ENCODE data around the gene SLC25A21.

Gene SLC25A21

DNA sequence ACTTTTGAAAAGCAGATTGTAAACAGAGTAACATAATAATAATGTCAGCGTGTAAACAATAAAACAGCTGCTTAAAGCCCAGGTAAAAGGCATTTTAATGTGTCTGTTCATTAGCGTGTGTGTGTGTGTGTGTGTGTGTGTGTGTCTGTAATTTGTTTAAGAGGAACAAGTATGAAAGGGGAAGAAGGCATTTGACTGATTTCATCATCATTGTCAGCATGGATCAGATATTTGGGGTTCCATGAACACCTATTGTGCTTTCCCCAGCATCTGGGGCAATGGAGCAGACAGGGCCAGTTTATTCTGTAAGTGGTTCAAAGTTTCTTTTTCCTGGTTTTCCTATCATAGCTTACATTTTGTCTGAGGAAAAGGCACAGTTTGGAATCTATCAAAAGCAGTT lies 28.9 kb downstream of the SLC25A21 start:
- no peak for DNase-seq (ENCODE audit: low spot score)

DNA sequence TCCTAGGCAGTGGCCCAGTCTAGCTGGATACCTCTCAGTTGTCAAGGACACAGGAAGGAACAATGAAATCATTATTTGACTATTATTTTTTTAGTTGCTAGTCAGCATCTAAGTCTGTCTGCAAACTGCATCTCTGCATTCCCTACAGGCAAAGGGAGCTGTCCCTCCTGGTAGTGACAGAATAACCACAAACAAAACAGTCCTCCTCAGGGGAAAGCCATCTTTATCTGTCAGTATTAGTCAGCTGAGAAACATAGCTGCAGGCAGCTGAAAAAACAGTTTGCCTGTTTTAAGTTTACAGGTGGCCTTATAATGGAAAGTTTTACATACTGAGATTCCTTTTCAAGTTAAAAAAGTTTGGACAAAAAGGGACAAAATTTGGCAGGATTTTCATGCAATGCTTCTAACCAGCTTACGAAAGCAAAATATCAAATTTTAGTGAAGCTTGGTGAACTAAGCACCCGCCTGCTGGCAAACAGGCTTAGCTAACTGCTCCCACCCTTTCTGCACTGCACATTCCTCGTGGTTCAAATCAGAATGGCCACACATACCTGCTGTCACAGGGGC lies 29.5 kb downstream of the SLC25A21 start:
- no peak for DNase-seq (ENCODE audit: low spot score)

DNA sequence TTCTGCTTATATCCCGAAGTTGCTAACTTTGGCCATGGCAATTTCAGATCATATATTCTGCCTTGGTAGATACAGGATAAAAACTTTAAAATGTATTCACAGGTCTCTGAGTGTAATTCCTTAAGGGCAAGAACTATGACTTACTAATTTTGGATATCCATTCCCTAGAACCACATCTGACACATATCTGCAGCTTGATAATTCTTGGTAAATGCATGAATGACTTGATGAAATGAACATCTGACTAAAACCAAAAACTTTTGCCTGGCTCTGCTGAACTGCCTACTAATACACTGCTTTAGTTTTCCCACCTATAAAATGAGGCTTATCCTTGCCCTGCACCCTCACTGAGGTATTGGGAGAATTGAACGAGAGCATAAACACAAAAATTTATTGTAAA lies 32.2 kb downstream of the SLC25A21 start:
- DNase-seq (ENCODE audit: low spot score) = no peak

GRCh38 chr14:37139710-37140109 lies 32.7 kb downstream of the SLC25A21 start:
- no peak for DNase-seq (ENCODE audit: low spot score)

DNA sequence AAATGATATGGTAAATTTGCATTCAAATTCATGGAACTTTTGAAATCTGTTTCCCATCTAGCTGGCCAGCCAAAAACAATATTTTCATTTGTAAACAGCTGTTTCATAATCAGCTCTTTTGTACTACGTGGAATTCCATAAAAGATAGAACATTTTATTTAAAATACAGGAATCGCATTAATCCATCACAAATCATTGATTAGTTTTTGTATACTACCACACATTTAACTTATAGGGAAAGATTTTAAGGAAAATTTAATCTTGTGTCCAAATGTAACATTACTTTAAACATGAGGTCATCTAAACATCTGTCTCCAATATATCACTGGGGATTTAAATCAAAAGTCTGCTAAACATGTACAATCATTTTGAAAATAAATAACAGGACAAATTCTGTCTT lies 33.5 kb downstream of the SLC25A21 start:
- no peak for DNase-seq (ENCODE audit: low spot score)

DNA sequence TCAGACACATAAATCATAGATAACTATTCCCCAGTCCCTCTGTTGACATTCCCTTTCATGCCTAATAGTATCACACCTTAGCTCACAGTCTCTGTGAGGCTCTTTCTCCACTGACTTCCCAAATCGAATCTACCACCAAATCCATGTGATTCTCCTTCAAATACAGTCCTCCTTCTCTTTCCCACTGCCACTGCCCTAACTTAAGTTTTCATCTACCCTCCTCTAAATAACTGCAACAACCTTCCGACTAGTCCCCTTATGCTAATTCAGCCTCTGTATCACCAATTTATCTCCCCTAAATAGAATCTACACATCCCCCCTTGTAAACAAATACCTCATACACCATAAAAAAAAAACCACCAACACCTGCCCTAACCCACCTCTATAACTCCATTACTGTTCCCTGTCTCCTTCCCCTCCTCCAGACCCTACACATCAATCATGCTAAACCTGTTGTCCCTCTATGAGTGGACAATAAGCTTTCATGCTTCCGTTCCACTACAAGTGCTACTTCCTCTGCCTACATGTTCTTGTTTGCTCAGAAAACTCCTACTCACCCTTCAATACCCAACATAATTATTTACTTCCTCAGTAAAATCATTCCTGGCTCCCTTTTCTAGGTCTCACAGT lies 39.0 kb downstream of the SLC25A21 start:
- no peak for DNase-seq (ENCODE audit: low spot score)

DNA sequence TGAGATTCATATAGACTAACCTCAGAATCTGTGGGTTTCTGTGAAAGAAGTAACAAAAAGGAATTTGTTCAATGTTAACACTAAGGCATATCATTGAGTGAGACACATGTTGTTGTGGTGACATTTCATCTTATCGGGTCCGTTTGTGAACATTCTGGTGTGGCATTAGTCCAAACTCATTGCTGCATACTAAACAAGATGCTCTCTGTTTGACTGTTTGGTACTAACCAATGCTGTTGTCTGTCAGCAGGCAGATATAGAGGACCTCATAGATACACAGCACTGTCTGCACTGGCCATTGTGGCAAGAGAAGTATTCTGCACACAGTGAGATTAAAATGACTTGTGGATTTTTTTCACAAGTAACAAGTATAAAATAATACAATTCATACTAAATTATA lies 41.2 kb downstream of the SLC25A21 start:
- no peak for DNase-seq (ENCODE audit: low spot score)

- DNase-seq (ENCODE audit: low spot score) = no peak
These were observed 43.4 kb downstream of the SLC25A21 start for GRCh38 chr14:37129047-37129446.

DNA sequence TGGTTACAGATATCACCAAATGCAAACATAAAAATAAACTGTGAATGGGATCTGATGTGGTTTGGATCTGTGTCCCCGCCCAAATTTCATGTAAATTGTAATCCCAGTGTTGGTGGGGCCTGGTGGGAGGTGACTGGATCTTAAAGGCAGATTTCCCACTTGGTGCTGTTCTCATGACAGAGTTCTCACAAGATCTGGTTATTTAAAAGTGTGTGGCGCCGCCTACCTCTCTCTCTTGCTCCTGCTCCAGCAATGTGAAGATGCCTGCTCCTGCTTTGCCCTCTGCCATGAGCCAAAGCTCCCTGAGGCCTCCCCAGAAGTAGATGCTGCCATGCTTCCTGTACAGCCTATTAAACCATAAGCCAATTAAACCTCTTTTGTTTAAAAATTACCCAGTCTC lies 47.8 kb downstream of the SLC25A21 start:
- no peak for DNase-seq (ENCODE audit: low spot score)

GRCh38 chr14:37122919-37123639 lies 49.3 kb downstream of the SLC25A21 start:
- no peak for DNase-seq (ENCODE audit: low spot score)

- DNase-seq (ENCODE audit: low spot score) = no peak
These were observed 50.1 kb downstream of the SLC25A21 start for GRCh38 chr14:37122288-37122687.

DNA sequence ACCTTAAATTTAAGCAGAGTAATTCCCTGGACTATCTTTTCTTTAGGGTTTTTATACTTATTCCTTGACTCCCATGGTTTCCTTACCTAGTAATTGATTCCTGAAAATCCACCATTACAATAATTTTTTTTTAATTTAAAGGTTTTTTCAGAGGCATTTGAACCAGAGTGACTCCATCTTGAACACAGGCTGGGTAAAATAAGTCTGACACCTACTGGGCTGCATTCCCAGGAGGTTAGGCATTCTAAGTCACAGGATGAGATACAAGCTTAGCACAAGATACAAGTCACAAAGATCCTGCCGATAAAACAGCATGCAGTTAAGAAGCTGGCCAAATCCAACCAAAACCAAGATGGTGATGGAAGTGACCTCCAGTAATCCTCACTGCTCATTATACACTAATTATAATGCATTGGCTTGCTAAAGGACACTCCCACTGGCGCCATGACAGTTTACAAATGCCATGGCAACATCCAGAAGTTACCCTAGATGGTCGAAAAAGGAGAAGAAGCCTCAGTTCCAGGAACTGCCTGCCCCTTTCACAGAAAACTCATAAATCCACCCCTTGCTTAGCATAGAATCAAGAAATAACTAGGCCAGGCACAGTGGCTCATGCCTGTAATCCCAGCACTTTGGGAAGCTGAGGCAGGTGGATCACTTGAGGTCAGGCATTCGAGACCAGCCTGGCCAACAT lies 53.6 kb downstream of the SLC25A21 start:
- DNase-seq (ENCODE audit: low spot score) = no peak

GRCh38 chr14:37116933-37117849 lies 55.2 kb downstream of the SLC25A21 start:
- no peak for DNase-seq (ENCODE audit: low spot score)

DNA sequence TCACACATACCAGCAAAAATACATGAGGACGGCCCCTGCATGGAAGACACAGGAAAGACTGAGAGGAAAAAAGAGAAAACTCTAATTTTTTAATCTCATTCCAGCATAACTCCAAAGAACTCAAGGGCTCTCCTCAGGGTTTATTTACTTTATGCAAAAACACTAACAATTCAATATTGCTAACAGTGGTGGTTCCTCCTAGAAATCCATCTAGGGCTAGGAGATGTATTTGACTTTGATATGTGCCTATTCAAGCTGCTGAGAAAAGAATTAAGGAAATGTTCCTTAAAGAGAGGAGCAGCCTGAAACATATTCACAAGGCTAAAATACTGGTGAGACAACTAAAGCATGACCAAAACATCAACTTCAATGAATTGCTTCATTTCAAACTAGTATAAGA lies 57.0 kb downstream of the SLC25A21 start:
- no peak for DNase-seq (ENCODE audit: low spot score)

- no peak for DNase-seq (ENCODE audit: low spot score)
These were observed 57.8 kb downstream of the SLC25A21 start for GRCh38 chr14:37114559-37114958.

- DNase-seq (ENCODE audit: low spot score) = no peak
These were observed 58.4 kb downstream of the SLC25A21 start for GRCh38 chr14:37114002-37114401.

DNA sequence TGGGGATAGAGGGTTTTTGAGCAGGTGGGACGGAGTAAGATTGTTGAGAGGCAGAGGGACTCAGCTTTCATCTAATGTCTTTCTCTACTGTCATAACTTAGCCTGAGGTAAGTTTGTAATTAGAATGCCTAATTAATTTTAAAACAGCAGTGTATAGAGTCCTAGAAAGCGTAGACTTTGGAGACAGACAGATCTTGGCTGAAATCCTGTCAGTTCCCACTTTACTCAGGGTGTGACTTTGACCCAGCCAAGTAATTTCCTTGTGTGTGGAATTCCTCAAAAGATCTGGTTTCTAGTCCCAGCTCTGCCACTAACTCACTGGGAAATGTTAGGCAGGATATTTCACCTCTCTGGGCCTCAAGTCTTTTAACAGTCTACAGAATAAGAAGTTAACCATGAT lies 74.3 kb downstream of the SLC25A21 start:
- no peak for DNase-seq (ENCODE audit: low spot score)

DNA sequence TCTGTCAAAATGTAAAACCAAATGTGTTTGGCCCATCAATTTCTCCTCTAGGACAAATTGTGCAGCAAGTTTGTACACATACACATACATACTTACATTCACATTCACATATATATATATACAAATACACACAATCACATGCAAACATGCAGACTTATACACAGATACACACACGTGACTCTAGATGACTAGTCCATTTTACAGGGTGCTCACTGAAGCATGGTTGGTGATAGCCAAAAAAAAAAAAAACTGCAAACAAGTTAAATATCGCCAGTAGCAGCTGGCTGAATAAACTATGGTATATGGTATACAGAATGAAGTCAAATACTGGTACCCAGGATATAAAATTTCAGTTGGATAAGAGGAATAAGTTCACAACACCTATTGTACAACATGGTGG lies 77.9 kb downstream of the SLC25A21 start:
- DNase-seq (ENCODE audit: low spot score) = no peak

GRCh38 chr14:37093364-37093763 lies 79.0 kb downstream of the SLC25A21 start:
- no peak for DNase-seq (ENCODE audit: low spot score)

- DNase-seq (ENCODE audit: low spot score) = no peak
These were observed 80.8 kb downstream of the SLC25A21 start for GRCh38 chr14:37091651-37092050.

GRCh38 chr14:37090026-37090425 lies 82.4 kb downstream of the SLC25A21 start:
- no peak for DNase-seq (ENCODE audit: low spot score)

DNA sequence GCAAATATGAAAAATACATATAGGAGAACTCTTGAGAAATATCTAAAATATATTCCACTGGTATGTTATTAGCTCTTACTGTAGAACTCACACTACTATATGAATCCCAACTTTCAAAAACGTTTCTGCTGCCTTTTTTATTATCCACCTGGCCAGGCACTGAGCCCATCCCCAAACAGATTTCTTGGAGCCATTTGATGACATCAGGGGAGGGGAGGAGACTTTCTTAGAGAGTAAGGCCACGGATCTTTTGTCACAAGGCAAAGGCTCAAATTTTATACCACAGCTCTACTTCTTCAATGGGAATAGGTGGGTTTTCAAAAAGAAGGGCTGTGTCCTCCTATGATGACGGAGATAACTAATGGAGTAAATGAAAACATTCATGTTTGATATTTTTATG lies 83.0 kb downstream of the SLC25A21 start:
- DNase-seq (ENCODE audit: low spot score) = no peak

Measured in cerebellar cortex (tissue), 1 donor.